ENCODE results near the gene PRMT1.

DNA sequence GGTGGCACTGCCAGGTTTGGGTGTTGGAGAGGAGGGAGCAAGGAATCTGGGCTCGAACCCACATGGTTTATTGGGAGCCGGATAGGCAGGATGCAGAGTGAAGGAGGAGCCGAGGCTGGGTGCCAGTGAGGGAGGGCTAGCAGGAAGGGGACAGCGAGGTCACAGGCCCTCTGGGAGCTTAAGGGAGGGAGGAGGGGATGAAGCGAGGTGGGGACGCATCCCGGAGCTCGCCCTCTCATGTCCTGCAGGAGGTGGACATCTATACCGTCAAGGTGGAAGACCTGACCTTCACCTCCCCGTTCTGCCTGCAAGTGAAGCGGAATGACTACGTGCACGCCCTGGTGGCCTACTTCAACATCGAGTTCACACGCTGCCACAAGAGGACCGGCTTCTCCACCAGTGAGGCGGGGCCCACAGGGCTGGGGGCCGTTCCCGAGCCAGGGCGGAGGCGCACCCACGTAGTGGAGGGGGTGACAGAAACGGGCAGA is 8.8 kb downstream of the PRMT1 start:
- TF ChIP-seq, protein P1, sequence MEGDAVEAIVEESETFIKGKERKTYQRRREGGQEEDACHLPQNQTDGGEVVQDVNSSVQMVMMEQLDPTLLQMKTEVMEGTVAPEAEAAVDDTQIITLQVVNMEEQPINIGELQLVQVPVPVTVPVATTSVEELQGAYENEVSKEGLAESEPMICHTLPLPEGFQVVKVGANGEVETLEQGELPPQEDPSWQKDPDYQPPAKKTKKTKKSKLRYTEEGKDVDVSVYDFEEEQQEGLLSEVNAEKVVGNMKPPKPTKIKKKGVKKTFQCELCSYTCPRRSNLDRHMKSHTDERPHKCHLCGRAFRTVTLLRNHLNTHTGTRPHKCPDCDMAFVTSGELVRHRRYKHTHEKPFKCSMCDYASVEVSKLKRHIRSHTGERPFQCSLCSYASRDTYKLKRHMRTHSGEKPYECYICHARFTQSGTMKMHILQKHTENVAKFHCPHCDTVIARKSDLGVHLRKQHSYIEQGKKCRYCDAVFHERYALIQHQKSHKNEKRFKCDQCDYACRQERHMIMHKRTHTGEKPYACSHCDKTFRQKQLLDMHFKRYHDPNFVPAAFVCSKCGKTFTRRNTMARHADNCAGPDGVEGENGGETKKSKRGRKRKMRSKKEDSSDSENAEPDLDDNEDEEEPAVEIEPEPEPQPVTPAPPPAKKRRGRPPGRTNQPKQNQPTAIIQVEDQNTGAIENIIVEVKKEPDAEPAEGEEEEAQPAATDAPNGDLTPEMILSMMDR (IDR thresholded peaks at IDR 0.05): no peak
- TF ChIP-seq POLR2A (IDR thresholded peaks at IDR 0.05): no peak
